Kidney capillary endothelial cell (primary cell): Measurements from ENCODE around the gene COL24A1.
A peak's percentile ranks its signal among the peaks of the same experiment; 100 is the strongest.
"Not testable (repeated sequence)": the region's sequence is repeated elsewhere in the genome, so short reads cannot be mapped to it uniquely, and the experiment has no call there.

Source experiments
- DNase-seq: peaks from one replicate; pipeline ENCODE4 v3.0.0-alpha.2; 2018; ENCODE audit warnings: low spot score

Gene COL24A1

GRCh38 chr1:85801520-85801919 lies 355.1 kb downstream of the COL24A1 start:
- DNase-seq: peak; percentile 9

- DNase-seq: no peak
Observed at GRCh38 chr1:85799737-85800136, 356.8 kb downstream of the COL24A1 start.

- DNase-seq: no peak
Observed at GRCh38 chr1:85798419-85798818, 358.2 kb downstream of the COL24A1 start.

- not testable (repeated sequence) for DNase-seq
Observed at GRCh38 chr1:85777021-85777420, 379.6 kb downstream of the COL24A1 start.

GRCh38 chr1:85762804-85763203 lies 393.8 kb downstream of the COL24A1 start:
- DNase-seq: no peak

- no peak for DNase-seq
Observed at GRCh38 chr1:85756864-85757263, 399.7 kb downstream of the COL24A1 start.

- DNase-seq: no peak
Observed at GRCh38 chr1:85748120-85748519, 408.5 kb downstream of the COL24A1 start.

GRCh38 chr1:85746777-85747176 lies 409.8 kb downstream of the COL24A1 start:
- DNase-seq: no peak

GRCh38 chr1:85743814-85744213 lies 412.8 kb downstream of the COL24A1 start:
- no peak for DNase-seq

- DNase-seq: no peak
Observed at GRCh38 chr1:85734931-85735330, 421.6 kb downstream of the COL24A1 start.

- no peak for DNase-seq
Observed at GRCh38 chr1:85718678-85719340, 437.8 kb downstream of the COL24A1 start.

GRCh38 chr1:85714418-85715114 lies 442.0 kb downstream of the COL24A1 start:
- DNase-seq: not testable (repeated sequence)

GRCh38 chr1:85708829-85709227 lies 447.7 kb downstream of the COL24A1 start:
- no peak for DNase-seq

GRCh38 chr1:85707990-85708828 lies 448.4 kb downstream of the COL24A1 start, which contains the start of gene ZNHIT6:
ZNHIT6 (minus strand) TSS chr1:85708433; CDS start chr1:85708284, 149 bp downstream.
- DNase-seq: peak; percentile 94

GRCh38 chr1:85707267-85707989 lies 449.1 kb downstream of the COL24A1 start:
- no peak for DNase-seq

- no peak for DNase-seq
Observed at GRCh38 chr1:85705940-85706339, 450.6 kb downstream of the COL24A1 start.

- DNase-seq: no peak
Observed at GRCh38 chr1:85700422-85700821, 456.1 kb downstream of the COL24A1 start.

GRCh38 chr1:85697895-85698294 lies 458.7 kb downstream of the COL24A1 start:
- no peak for DNase-seq

- DNase-seq: peak; percentile 59
Observed at GRCh38 chr1:85692730-85693314, 463.8 kb downstream of the COL24A1 start.

- DNase-seq: no peak
Observed at GRCh38 chr1:85689775-85690404, 466.7 kb downstream of the COL24A1 start.
